Left ventricle myocardium superior (tissue), 1 donor: Measurements from ENCODE around the gene TTLL9. TPM values are rescaled to one million over a fixed set of nuclear protein-coding genes. Genes with fewer than 3 reads are reported as not detected.

Experiments
- ATAC-seq: fragments of 200-7000 bp; cut with Tn5 transposase; one replicate; pipeline ENCODE4 v1.9.1; 2020; ENCODE audit warnings: mild to moderate bottlenecking, moderate library complexity
- DNase-seq: peaks from one replicate; pipeline ENCODE4 v3.0.0-alpha.2; 2020
- intact Hi-C: fragments of 100-400 bp; cut with micrococcal nuclease; formaldehyde crosslinking; loops from one replicate; pipeline ENCODE4 v1.11.0; 2022
- total RNA-seq: library from RNA; stranded (reverse); fragmentation: NEBNext Ultra II Directional; extraction: Animal tissue kit (Norgen Biotek cat#: 25700); gene quantifications from one replicate; pipeline ENCODE4 v1.2.1, GENCODE V29; 2021
- donor health status: DM: no; HTN: yes; CAD: no; lungs with severe emphysema.

TTLL9 gene
- total RNA-seq, 1 donor from 2014 or later, result not detected

DNA sequence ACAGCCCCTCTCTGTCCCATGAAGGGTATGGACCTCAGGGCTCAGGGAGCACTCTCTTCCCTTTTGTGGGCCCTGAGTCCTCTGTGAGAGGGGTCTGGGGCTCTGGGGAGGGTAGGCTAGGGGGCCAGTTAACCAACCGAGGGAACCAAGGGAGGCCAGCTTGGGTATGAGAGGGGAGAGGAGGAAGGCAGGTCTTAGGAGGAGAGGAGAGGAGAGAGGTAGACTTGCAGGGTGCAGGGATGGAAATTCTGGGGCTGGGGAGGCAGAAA is 827 bp upstream of the TTLL9 start:
- intact Hi-C loops, result no loop called here
- DNase-seq, result no peak
- no peak for ATAC-seq

DNA sequence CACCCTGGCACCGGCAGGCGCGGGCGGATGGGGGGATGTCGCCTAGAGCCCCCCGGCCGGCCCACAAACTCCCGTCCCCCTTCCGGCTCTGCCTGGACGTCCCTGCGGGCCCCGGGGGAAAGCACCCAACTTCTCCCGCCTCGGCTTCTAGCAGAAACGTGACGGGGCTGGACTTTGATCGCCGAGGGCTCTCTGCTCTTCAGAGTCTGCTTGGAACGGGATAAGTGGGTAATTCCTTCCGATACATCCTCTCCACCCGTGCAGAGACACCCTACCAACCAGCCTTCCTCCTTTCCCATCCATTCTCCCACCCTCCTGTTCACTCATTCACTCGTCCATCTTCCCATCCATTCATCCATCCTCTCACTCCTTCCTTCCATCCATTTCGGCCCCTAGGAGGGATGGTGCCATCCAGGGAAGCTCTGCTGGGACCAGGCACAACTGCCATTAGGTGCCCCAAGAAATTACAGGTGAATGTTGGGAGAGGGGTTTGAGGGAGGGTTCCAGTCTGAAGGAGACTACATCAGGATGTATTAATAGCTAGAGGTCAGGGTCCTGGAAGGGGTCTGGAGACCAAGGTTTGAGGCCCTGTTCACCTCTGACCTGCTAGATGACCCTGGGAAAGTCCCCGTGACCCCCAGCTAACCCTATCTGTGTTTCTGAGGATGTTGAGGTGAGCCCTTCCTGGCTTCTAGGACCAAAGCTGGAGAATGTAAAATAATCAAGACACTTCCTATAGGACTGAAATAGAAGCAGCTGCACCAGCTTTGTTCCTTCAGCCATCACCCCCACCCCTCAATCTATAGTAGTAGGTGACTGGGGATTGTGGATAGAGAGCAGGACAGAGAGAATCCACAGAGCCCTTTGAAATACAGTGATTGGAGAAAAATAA is 538 bp downstream of the TTLL9 start:
- intact Hi-C loops, result no loop called here
- no peak for ATAC-seq

DNA sequence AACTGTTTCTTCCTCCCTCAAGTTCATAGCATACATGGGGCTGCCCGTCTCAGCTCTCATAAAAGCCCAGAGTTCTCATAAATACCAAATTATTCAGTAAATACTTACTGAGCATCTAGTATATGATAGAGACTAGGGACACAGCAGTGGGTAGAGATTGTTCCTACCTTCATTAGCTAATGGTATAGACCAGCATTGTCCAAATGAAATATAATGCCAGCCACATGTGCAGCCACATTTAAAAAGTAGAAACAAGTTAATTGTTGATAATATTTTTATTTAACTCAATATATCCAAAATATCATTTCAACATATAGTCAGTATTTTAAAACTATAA is 1.2 kb downstream of the TTLL9 start:
- intact Hi-C loops, result no loop called here
- DNase-seq (no peak), ATAC-seq (no peak)

More for the DNA sequence above, 538 bp downstream of the TTLL9 start:
- no peak for DNase-seq

DNA sequence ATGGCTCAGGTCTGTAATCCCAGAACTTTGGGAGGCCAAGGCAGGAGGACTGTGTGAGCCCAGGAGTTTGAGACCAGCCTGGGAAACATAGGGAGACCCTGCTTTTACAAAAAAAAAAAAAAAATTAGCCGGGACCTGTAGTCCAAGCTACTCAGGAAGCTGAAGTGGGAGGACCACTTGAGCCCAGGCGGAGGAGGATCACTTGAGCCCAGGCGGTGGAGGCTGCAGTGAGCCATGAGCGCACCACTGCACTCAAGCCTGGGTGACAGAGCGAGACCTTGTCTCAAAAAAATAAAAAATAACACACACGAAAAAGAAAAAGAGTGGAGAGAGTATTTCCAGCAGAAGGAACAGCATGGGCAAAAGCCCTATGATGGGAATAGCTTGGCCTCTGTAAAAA is 2.0 kb downstream of the TTLL9 start:
- ATAC-seq, result no peak

DNA sequence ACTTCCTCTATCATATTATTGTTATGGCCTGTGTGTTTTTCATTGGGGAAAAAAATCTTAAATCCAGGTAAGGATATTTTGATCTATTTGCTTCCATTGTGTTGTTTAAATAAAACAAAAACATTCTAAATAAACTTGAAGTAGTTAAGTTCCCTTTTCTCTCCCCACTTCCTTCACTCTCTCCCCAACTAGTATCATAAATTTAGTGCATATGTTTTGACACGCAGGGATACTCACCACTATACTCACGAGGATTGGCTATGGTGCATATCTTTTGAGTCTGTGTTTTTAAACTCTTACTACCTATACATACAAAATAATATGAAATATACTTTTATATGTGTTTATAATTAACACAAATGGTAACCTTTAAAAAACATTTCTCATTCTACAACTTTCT is 5.2 kb downstream of the TTLL9 start:
- no peak for ATAC-seq
- intact Hi-C loops, result no loop called here
- DNase-seq, result no peak

More for the DNA sequence above, 2.0 kb downstream of the TTLL9 start:
- intact Hi-C loops, result no loop called here
- DNase-seq, result no peak

DNA sequence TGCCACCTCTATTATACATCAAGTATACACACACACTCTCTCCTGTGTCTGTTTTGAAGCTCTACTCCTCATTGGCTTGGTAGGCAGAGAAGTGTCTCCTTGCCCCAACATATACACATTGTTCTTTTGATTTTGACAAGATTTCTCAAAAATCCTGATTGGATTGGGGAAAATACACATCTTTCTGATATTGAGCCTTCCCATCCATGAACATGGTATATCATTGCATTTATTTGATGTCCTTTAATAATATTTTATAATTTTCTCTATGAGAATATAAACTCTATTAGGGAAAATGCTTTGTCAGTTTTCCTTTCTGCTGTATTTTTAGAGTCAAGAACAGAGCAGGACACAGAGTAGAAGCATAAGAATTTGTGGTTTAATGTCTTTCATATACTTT is 7.2 kb downstream of the TTLL9 start:
- intact Hi-C loops, result no loop called here
- DNase-seq (no peak), ATAC-seq (no peak)

DNA sequence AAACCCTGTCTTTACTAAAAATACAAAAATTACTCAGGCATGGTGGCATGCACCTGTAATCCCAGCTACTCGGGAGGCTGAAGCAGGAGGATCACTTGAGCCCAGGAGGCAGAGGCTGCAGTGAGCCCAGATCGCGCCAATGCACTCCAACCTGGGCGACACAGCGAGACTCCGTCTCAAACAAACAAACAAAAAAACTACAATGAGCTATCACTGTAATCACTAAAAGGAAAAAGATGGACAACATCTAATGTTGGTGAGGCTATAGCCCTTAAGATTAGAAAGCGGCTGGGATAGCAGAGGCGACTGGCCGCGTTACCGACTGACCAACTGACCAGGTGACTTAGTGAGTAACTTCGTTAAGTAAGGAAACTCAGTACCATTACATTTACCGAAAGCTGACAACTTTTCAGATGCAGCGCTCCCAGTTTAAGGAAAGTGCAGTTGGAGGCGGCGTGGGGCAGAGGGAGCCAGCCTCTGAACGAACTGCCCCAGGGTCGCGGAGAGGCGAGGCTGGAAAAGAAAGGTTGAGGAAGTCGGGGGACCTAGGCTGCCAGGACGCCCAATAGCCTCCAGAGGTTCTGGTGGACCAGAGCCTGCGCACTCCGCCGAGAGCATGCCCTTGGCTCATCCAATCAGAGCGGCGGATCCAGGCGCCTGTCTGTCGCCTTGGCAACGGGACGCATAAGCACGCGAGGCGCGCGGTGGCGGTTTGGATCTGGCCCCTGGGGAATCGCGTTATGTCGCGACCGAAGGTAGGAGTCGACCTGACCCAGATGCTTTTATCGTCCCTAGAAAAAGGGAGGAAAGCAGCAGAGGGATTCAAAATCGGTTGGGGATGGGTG is 8.9 kb downstream of the TTLL9 start:
- intact Hi-C loops, result no loop called here
- DNase-seq (peak; percentile 95), ATAC-seq (peak; percentile 99)

DNA sequence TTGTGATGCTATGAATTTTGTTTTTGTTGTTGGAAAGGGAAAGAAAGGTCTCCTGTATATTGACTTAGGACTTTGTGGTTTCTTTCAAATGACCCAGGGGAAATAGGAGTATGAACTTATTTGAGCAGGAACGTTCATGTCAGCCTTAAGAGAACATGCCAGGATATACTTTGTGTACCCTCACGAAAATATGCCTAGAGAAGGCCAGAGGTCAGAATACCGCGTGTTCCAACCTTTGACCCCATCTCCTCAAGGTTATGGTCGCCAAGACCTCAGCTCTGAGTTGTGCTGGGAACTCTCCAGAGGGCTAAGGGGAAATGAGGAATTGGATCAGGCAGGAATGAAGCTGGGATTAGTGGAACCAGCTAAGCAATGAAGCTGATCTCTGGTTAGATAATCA is 11.5 kb downstream of the TTLL9 start:
- DNase-seq, result no peak
- no peak for ATAC-seq
- intact Hi-C loops, result no loop called here

DNA sequence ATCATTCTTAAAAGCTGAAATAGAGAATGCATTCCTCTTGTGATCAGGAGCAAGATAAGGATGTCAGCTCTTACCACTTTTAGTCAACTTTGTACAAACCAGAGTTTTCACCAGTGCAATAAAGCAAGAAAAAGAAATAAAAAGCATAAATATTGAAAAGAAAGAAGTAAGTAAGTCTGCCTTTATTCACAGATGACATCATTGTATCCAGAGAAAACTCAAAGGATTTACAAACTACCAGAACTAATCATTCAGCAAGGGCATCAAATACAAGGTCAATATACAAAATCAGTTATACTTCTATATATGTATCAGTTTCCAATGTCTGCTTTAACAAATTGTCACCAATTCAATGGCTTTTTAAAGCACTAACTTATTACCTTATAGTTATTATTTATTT is 13.4 kb downstream of the TTLL9 start:
- intact Hi-C loops, result no loop called here
- DNase-seq (no peak), ATAC-seq (no peak)

DNA sequence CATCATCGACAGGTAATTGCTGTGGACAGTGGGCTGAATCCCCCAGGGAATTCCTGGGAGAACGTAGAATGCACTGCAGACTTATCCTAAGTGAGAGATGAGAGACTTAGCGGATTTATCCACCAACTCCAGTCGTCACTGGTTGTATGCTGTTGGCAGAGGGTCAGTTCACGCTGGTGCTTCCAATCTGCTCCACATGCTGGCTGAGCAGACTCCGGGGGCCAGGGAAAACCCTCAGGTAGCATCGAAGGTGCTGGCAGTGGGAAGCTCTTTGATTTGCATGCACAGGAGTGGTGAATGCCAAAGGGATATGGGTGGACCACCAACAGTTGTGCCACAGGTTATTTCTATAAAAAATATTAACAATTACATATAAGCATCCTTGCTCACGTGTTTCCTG is 20.2 kb downstream of the TTLL9 start:
- intact Hi-C loops, result no loop called here
- DNase-seq (no peak), ATAC-seq (no peak)

DNA sequence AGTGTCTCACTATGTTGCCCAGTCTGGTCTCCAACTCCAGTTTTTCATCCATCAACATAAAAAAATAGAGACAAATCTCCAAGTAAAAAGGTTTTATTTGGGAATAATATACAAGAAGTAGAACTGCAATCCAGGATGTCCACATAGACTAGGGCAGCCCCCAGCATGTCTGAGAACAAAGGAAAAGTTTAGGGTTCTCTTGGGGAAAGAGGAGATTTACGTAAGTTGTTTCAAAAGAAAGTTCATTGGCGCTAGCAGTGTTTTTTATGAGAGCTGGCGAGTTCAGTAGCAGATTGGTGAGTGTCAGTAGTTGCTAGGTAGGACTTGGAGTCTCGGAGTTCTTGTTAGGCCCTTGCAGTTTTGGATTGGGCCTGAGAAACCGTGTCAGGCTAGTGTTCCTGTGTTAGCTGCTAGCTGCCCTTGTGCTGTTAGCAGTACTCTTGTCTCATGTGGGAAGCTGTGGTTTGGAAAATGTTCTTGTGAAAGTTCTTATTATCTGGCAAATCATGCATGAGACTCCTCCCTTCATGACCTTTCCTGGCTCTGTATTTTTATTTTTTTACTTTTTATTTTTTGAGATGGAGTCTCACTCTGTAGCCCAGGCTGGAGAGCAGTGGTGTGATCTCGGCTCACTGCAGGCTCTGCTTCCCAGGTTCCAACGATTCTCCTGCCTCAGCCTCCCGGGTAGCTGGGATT is 24.7 kb downstream of the TTLL9 start:
- DNase-seq (no peak), ATAC-seq (peak; percentile 100)
- intact Hi-C loops, result no loop called here

DNA sequence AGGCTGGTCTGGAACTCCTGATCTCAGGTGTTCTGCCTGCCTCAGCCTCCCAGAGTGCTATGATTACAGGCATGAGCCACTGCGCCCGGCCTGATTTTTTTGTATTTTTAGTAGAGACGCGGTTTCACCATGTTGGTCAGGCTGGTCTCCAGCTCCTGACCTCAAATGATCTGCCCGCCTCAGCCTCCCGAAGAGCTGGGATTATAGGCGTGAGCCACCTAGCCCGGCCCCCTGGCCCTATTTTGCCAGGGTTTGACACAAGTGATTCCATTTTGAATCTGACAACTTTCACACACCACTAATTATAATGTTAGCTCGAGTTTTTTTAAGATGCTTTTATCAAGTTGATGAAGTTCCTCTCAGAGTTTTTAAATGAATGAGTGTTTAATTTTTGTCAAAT is 25.6 kb downstream of the TTLL9 start:
- ATAC-seq, result no peak
- intact Hi-C loops, result no loop called here

DNA sequence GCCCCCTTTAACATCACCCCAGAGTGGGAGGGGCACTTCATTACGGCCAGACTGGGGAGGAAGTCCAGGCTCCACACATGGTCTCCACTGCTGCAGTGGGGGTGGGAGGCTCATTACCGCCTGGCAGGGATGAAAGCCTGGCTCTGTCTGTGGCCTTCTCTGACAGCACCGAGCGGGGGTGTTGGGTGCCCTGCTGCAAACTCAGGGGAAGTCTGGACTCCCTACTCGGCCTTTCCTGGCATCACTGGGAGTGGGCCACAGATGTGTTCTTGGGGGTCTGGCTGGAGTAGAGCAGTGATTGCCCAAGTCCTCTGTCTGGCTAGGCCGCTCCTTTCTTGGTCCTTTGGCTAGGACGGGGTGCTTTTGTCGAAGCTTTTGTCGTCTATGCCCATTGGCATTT is 27.1 kb downstream of the TTLL9 start:
- DNase-seq (no peak), ATAC-seq (no peak)
- intact Hi-C loops, result no loop called here

More for the DNA sequence above, 25.6 kb downstream of the TTLL9 start:
- DNase-seq, result no peak

DNA sequence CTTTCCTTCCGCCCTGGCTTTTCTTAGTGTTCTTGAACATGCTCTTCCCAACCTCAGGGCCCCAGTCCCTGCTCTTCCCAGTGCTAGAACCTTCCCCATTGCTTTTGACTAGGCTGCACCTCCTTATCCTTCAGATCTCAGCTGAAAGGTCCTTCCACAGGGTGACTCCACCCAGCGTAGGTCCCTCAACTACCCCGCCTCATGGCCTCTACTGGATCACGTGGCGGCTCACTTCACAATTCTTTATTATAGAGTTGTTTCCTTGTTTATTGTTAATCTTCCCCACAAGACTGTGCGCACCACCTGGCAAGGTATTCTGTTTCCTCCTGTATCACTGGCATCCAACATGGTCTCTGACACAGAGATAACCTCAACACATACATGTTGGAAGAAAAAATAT is 31.2 kb downstream of the TTLL9 start:
- intact Hi-C loops, result no loop called here
- no peak for DNase-seq
- ATAC-seq, result no peak

DNA sequence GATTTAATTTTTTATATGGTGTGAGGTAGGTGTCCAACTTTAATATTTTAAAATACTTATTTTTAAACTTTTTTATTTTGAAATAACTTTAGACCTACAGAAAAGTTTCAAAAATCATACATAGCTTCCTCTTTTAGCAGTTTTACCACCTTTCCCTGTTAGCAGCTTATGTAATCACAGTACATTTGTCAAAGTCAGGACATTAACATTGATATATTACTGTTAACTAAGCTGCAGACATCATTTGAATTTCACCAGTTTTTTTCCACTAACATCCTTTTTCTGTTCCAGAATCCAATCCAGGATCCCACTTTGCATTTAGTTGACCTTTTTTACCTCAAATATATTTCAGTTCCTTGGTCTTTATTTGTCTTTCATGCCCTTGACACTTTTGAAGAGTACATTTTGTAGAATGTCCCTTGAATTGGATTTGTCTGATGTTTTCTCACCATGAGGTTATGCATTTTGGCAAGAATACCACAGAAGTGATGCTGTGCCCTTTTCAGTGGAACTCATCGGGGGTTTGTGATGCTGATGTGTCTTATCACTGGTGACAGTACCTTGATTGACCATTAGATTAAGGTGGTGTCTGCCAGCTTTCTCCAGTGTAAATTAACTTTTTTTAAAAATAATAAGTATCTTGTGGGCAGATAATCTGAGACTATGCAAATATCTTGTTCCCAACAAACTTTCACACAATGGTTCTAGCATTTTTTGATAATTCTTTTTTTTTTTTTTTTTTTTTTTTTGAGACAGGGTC is 33.4 kb downstream of the TTLL9 start:
- ATAC-seq, result no peak
- intact Hi-C loops, result no loop called here
- DNase-seq, result no peak

DNA sequence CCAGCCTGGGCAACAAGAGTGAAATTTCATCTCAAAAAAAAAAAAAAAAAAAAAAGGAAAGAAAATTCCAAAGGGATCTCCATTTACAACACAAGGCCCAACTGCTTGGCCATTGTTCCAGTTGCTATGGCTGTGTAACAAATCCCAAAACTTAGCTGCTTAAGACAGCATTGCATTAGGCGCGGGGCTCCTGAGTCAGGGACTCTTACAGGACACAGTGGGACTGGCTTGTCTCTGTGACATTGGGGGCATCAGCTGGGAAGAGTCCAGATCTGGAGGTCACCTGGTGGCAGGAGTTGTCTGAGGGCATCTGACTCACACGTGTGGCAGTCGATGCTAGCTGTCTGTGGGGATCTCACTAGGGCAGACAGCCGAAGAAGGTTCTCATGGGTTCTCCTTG is 35.6 kb downstream of the TTLL9 start:
- intact Hi-C loops, result no loop called here
- DNase-seq (no peak), ATAC-seq (no peak)

DNA sequence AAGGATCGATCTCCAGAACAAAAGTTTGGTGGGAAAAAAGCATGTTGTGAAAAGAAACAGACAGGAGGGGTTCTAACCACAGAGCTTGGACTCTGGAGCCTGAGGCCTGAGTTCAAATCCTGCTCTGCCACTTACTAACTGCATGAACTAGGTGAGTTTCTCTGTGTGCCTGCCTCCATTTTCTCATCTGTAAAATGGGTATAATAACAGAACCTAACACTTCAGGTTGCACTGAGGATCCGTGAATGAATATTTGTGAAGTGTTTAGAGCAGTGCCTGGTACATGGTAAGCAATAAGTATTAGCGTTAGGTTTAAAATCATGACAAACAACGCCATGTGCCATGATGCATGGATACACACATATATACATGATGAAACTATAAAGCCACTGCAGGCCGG is 36.6 kb downstream of the TTLL9 start:
- ATAC-seq (no peak), DNase-seq (no peak)
- intact Hi-C loops, result no loop called here

DNA sequence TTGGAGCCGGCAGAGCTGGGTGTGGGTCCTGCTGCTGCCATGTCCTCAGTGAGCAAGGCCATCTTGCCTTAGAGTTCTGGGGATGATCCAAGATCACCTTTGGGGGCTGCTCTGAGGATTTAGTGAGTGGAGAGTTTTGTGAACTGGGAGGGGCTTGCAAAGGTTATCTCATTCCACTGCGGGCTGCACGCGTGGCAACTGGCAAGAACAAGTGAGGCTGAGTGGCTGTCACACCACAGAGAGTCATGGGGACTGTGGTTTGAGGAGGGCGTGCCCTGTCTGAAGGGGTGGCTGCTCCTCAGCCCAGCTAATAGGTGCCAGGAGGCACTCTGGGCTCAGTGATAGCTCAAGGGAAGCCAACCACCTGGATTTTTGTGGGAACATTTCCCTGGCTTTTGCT is 37.6 kb downstream of the TTLL9 start:
- ATAC-seq (no peak), DNase-seq (no peak)
- intact Hi-C loops, result no loop called here

DNA sequence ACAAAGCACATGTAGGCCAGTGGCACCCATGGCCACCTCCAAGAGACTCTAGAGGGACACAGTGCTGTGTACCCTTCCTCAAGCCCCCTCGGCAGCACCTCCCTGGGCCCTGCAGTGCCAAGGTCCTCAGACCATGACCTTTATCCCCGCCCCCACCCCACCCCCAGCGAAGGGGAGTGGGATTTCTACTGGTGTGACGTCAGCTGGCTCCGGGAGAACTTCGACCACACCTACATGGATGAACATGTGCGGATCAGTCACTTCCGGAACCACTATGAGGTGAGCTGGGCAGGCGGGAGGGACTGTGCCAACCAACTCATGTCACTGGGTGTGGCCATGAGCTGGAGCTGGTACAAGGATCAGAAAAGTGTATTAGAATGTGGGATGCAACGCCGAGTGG is 38.0 kb downstream of the TTLL9 start:
- DNase-seq, result no peak
- intact Hi-C loops, result no loop called here
- ATAC-seq, result no peak
